MM.1S (cell line): ENCODE measurements around the gene CCSER2.

Experiments
- EZH2 ChIP-seq: fragments of 300-600 bp; sonication (generic); optimal IDR thresholded peaks from 2 replicates; pipeline ENCODE3; 2017; ENCODE audit warnings: low read depth, mild to moderate bottlenecking, antibody characterized with exemption, low read length, mixed read lengths
- TF ChIP-seq, protein P1 (sequence below): fragments of 300-600 bp; sonication (generic); IDR thresholded peaks from 2 replicates; pipeline ENCODE4 v1.5.1; 2016; ENCODE audit warnings: antibody characterized with exemption, low read length, mixed read lengths

DNA sequence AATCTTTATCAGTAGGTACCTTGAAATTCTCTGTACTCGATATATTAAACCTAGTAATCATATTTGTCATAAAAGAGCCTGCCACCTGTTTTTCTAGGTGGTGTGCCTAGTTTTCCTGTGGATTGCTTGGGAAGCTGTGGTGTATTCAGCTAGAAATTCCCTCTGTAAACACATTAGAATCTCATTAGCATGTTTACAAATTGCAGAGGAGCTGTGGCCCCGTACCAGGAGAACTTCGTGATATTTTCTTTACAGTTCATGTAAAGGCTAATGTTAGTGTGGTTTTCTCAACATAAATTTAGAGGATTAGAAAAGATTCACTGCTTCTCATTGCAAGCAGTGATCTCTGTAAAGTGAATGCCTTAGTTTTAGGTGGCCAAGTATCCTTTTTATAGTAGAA lies 144.7 kb downstream of the CCSER2 start:
- no peak for TF ChIP-seq EZH2
- TF ChIP-seq, protein P1, sequence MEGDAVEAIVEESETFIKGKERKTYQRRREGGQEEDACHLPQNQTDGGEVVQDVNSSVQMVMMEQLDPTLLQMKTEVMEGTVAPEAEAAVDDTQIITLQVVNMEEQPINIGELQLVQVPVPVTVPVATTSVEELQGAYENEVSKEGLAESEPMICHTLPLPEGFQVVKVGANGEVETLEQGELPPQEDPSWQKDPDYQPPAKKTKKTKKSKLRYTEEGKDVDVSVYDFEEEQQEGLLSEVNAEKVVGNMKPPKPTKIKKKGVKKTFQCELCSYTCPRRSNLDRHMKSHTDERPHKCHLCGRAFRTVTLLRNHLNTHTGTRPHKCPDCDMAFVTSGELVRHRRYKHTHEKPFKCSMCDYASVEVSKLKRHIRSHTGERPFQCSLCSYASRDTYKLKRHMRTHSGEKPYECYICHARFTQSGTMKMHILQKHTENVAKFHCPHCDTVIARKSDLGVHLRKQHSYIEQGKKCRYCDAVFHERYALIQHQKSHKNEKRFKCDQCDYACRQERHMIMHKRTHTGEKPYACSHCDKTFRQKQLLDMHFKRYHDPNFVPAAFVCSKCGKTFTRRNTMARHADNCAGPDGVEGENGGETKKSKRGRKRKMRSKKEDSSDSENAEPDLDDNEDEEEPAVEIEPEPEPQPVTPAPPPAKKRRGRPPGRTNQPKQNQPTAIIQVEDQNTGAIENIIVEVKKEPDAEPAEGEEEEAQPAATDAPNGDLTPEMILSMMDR = no peak
